Measurements from ENCODE around the gene CDC37L1. TPM values are rescaled to one million over a fixed set of nuclear protein-coding genes. Genes with fewer than 3 reads are reported as not detected.

The CDC37L1 gene
- total and polyA plus RNA-seq, 2 donors (not counting 1 experiment from before 2014, with no cell fraction given): 15.2 to 16.7 TPM

DNA sequence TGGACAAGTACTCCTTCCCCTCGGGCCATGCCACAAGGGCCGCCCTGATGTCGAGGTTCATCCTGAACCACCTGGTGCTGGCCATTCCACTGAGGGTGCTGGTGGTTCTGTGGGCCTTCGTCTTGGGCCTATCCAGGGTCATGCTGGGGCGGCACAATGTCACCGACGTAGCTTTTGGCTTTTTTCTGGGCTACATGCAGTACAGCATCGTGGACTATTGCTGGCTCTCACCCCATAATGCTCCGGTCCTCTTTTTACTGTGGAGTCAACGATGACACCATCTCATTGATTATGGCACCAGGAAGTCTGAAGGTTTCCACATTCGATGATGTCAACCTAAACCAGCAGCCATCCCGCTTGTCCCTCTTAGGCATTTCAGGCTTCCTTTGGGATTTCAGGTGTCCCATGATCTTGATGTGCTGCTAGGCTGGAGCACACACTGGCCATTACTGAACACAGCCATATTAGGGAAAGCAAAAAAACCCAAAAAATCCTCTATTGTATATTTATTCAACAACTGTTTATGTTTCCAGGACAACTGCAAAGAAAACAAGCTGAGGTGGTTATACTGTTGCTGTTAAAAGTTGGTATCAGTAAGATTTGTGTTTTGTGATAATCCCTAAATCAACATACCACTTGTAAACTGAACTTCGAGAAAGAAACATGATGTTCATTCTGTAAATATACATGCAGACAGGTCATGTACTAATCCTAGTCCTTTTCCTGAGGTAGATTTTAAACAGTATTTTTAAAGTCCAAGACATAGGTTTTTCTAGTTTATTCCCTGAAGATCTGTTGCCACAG is 16.2 kb upstream of the CDC37L1 start:
- no peaks in the 10 kb centered on the region for H3K79me2 ChIP-seq (ENCODE audit: control insufficient read depth, insufficient read depth, low read length)
- no peak for DNase-seq (ENCODE audit: low read depth in 2 of 2)
- H3K4me2 ChIP-seq (ENCODE audit: extremely low read depth, insufficient read depth, low read length): peak overlapping the region; percentile 94
- peak overlapping the region; percentile 56 to 79 (median 70) for H3K4me3 ChIP-seq (replicated peaks in 1 of 4; ENCODE audit: control extremely low read depth in 1 of 4, insufficient read depth in 1 of 4, low read depth in 3 of 4, low read length in 4 of 4)
- H3K4me1 ChIP-seq (ENCODE audit: control insufficient read depth, extremely low read depth, insufficient read depth, low read length): peaks cover 13% of the 10 kb centered on the region
- no peaks in the 10 kb centered on the region for H3K27me3 ChIP-seq (ENCODE audit: control insufficient read depth, insufficient read depth, low read length)
- no peaks in the 10 kb centered on the region for H4K20me1 ChIP-seq (ENCODE audit: control insufficient read depth, extremely low read depth, insufficient read depth, low read length)
- TF ChIP-seq, protein P1, sequence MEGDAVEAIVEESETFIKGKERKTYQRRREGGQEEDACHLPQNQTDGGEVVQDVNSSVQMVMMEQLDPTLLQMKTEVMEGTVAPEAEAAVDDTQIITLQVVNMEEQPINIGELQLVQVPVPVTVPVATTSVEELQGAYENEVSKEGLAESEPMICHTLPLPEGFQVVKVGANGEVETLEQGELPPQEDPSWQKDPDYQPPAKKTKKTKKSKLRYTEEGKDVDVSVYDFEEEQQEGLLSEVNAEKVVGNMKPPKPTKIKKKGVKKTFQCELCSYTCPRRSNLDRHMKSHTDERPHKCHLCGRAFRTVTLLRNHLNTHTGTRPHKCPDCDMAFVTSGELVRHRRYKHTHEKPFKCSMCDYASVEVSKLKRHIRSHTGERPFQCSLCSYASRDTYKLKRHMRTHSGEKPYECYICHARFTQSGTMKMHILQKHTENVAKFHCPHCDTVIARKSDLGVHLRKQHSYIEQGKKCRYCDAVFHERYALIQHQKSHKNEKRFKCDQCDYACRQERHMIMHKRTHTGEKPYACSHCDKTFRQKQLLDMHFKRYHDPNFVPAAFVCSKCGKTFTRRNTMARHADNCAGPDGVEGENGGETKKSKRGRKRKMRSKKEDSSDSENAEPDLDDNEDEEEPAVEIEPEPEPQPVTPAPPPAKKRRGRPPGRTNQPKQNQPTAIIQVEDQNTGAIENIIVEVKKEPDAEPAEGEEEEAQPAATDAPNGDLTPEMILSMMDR (conservative IDR thresholded peaks at IDR 0.05 in 1 of 2, IDR thresholded peaks at IDR 0.05 in 1 of 2; ENCODE audit: low read depth in 1 of 2, low read length in 2 of 2): no peak
- TF ChIP-seq EZH2 (IDR thresholded peaks at IDR 0.05; ENCODE audit: low read length, missing control alignments): no peak
- peak overlapping the region; percentile 17 for H2AFZ ChIP-seq (ENCODE audit: low read length)
- H3K9me3 ChIP-seq (ENCODE audit: control insufficient read depth, insufficient read depth, low read depth, low read length): no peaks in the 10 kb centered on the region
- no peaks in the 10 kb centered on the region for H3K36me3 ChIP-seq (ENCODE audit: control insufficient read depth, insufficient read depth, low read length)
- no peak overlapping the region for H3K27ac ChIP-seq (ENCODE audit: insufficient read depth, low read length)
- H3K9ac ChIP-seq (ENCODE audit: insufficient read depth, low read length): peak overlapping the region; percentile 73

DNA sequence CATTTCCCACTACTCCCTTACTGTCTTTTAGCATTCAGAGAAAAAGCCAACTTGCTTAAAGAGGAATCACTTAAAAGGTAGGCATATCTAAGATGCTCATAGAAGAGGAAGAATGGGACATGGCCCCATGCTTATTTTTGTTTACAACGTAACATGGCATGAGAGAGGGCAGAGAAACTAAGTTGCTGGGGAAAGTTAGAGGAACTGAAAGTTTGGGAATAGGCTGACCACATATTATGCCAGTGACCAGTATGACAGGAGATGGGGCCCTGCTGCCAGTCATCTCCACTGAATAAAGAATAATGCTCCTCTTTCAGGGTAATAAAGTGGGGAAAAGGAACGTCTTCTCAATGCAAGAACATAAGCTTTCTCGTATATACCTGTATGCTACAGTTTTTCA is 15.4 kb upstream of the CDC37L1 start:
- DNase-seq (ENCODE audit: low read depth in 2 of 2): no peak
- H3K4me2 ChIP-seq (ENCODE audit: extremely low read depth, insufficient read depth, low read length): peak overlapping the region; percentile 54
- H3K4me3 ChIP-seq (replicated peaks in 1 of 4; ENCODE audit: control extremely low read depth in 1 of 4, insufficient read depth in 1 of 4, low read depth in 3 of 4, low read length in 4 of 4): peak overlapping the region in 1 of 4 experiments; percentile 11
- H3K27me3 ChIP-seq (ENCODE audit: control insufficient read depth, insufficient read depth, low read length): no peaks in the 10 kb centered on the region
- no peak overlapping the region for H3K27ac ChIP-seq (ENCODE audit: insufficient read depth, low read length)
- no peak overlapping the region for H3K9ac ChIP-seq (ENCODE audit: insufficient read depth, low read length)
- H3K79me2 ChIP-seq (ENCODE audit: control insufficient read depth, insufficient read depth, low read length): no peaks in the 10 kb centered on the region
- no peak overlapping the region for H2AFZ ChIP-seq (ENCODE audit: low read length)
- no peaks in the 10 kb centered on the region for H3K36me3 ChIP-seq (ENCODE audit: control insufficient read depth, insufficient read depth, low read length)
- H3K9me3 ChIP-seq (ENCODE audit: control insufficient read depth, insufficient read depth, low read depth, low read length): no peaks in the 10 kb centered on the region
- H3K4me1 ChIP-seq (ENCODE audit: control insufficient read depth, extremely low read depth, insufficient read depth, low read length): peaks cover 13% of the 10 kb centered on the region
- TF ChIP-seq, protein P1 (conservative IDR thresholded peaks at IDR 0.05 in 1 of 2, IDR thresholded peaks at IDR 0.05 in 1 of 2; ENCODE audit: low read depth in 1 of 2, low read length in 2 of 2): no peak
- TF ChIP-seq EZH2 (IDR thresholded peaks at IDR 0.05; ENCODE audit: low read length, missing control alignments): no peak
- H4K20me1 ChIP-seq (ENCODE audit: control insufficient read depth, extremely low read depth, insufficient read depth, low read length): no peaks in the 10 kb centered on the region

DNA sequence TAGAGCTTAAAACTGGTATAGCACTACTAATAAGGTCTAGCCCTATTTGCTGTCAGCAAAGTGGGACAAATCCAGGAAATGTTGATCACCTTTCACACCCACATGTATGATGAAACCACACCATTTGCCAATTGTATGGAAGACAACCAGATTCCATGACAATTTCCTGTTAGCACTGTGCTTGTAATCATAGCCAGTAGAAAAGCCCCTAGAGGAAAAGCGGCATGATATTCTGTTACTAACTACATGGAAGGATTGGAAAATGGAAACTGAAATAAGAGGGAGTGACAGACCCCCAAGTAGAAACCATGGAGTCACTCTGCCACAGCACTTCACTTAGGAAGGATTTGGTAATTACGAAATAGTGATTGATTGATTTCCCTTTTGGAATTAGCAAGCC is 14.0 kb upstream of the CDC37L1 start:
- Histone ChIP-seq H3K36me3 (ENCODE audit: control insufficient read depth, insufficient read depth, low read length) (no peaks in the 10 kb centered on the region), H3K27ac (ENCODE audit: insufficient read depth, low read length) (no peak overlapping the region), H4K20me1 (ENCODE audit: control insufficient read depth, extremely low read depth, insufficient read depth, low read length) (no peaks in the 10 kb centered on the region), H3K9ac (ENCODE audit: insufficient read depth, low read length) (no peak overlapping the region), H3K9me3 (ENCODE audit: control insufficient read depth, insufficient read depth, low read depth, low read length) (no peaks in the 10 kb centered on the region), H3K4me1 (ENCODE audit: control insufficient read depth, extremely low read depth, insufficient read depth, low read length) (peaks cover 13% of the 10 kb centered on the region), H3K4me2 (ENCODE audit: extremely low read depth, insufficient read depth, low read length) (no peak overlapping the region), H3K79me2 (ENCODE audit: control insufficient read depth, insufficient read depth, low read length) (no peaks in the 10 kb centered on the region), H2AFZ (ENCODE audit: low read length) (no peak overlapping the region), H3K4me3 (replicated peaks in 1 of 4; ENCODE audit: control extremely low read depth in 1 of 4, insufficient read depth in 1 of 4, low read depth in 3 of 4, low read length in 4 of 4) (peak overlapping the region in 1 of 4 experiments; percentile 59), H3K27me3 (ENCODE audit: control insufficient read depth, insufficient read depth, low read length) (no peaks in the 10 kb centered on the region)
- DNase-seq (ENCODE audit: low read depth in 2 of 2): peak; percentile 43 to 46
- TF ChIP-seq, protein P1 (conservative IDR thresholded peaks at IDR 0.05 in 1 of 2, IDR thresholded peaks at IDR 0.05 in 1 of 2; ENCODE audit: low read depth in 1 of 2, low read length in 2 of 2): no peak
- no peak for TF ChIP-seq EZH2 (IDR thresholded peaks at IDR 0.05; ENCODE audit: low read length, missing control alignments)
